ENCODE results near the gene ENTPD1. TPM values are rescaled to one million over a fixed set of nuclear protein-coding genes. Genes with fewer than 3 reads are reported as not detected.
"Not testable (repeated sequence)": the region's sequence is repeated elsewhere in the genome, so short reads cannot be mapped to it uniquely, and the experiment has no call there.

ENTPD1 gene
- polyA plus RNA-seq, 5 donors: 16.9 to 27.5 (median 23.7) TPM

DNA sequence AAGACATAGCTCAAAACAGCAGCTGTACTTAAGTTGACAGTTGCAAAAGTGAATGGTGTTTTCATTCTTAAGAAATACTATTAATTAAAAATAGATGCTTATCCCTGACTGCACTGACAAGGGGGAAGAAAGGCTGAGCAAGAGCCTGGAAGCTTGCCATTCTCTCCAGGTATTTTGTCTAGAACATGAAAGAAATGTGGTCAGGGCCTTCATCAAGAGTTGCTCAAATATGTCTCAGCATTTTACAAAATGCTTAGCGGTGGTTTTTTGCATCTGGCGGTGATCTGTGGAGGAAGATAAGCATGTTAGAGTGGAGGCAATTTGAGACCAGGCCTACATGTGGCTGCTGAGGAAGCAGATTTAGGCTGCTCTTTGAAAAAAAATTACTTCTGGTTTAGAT lies 105.4 kb downstream of the ENTPD1 start:
- DNase-seq: no peak

GRCh38 chr10:95864906-95865813 lies 109.2 kb downstream of the ENTPD1 start:
- peak; percentile 54 to 73 for DNase-seq

GRCh38 chr10:95865814-95866466 lies 110.0 kb downstream of the ENTPD1 start:
- no peak for DNase-seq

- no peak for DNase-seq
Measured at GRCh38 chr10:95866467-95866842, 110.5 kb downstream of the ENTPD1 start.

DNA sequence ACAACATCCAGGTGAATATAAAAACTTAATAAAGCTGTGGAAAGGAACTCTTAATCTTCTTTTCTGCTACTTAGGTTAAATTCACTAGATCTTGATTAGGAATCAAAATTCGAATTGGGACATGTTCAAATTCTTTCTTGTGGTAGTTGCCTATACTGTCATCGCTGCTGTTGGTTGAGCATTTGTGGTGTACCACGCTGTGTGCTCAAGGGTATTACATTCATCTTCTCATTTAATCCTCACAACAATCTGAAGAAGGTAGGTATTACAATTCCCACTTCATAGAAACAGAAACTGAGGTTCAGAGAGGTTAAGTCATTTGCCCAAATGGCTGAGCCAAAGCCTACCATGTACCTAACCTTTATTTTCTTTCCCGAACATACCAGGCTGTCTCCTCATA lies 111.9 kb downstream of the ENTPD1 start:
- no peak for DNase-seq

DNA sequence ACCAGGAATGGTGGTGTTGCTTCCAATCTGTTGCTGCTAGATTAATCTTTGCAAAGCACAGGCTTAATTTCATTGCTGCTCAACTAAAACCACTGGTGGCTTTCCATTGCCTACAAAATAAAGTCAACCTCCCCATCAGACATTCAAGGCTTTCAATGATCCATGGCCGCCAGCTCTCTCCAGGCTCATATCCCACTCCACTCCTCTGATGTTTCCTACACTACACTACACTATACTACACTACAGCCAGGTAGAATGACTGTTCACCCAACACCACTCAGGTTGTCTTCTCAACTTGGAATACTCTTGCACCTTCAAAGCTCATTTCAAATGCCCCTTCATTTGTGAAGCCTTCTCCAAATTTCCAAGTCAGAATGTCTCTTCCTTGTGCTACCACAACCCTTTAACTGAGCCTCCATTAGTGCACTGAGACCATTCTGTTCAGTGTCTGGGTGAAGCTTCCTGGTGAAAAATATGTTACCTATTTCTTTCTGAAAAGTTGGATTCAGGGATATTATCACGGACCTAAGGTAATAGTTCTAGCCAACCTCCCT lies 116.3 kb downstream of the ENTPD1 start:
- DNase-seq: no peak

GRCh38 chr10:95873139-95873538 lies 117.2 kb downstream of the ENTPD1 start:
- no peak for DNase-seq

- no peak for DNase-seq
Measured at GRCh38 chr10:95873651-95874050, 117.7 kb downstream of the ENTPD1 start.

DNA sequence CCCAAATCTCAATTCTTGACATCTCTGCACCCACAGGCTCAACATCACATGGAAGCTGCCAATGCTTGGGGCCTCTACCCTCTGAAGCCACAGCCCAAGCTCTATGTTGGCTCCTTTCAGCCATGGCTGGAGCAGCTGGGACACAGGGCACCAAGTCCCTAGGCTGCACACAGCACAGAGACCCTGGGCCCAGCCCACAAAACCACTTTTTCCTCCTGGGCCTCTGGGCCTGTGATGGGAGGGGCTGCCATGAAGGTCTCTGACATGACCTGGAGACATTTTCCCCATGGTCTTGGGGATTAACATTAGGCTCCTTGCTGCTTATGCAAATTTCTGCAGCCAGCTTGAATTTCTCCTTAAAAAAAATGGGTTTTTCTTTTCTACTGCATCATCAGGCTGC lies 118.8 kb downstream of the ENTPD1 start:
- not testable (repeated sequence) for DNase-seq

DNA sequence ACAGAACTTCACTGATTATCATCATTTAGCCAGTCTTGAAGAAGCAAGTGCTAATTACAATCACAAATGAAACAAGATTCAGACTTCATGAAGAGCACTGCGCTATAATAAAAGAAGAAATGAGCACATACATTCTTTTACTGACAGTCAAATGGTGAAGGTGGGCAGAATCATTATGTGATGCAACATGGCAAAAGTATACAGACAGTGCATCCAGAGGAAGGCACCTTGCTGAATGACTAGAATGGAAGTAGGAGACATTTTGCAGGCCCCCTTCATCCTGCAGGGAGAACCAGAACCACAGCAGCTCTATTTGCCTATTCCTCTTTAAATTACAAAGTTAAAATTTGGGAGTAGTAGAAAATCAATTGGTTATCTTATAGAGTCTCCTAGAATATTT lies 120.8 kb downstream of the ENTPD1 start:
- no peak for DNase-seq

DNA sequence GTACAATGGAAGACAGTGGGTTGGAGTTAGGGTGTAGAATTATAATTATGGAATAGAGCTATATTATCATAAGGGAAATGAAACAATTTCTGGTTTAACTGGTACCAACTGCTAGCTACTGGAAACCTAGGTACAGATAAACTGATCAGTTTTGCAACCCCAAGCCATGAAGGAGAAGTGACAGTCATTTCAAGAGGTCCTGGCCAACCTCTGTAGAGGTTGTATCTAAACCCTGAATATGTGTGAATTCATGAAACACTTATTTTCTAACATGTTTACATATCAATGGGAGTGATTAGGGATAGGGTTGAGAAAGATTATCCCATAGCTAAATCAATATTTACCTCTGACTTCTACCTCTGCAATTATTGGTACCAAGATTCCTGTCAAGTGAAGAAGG lies 121.9 kb downstream of the ENTPD1 start:
- no peak for DNase-seq

DNA sequence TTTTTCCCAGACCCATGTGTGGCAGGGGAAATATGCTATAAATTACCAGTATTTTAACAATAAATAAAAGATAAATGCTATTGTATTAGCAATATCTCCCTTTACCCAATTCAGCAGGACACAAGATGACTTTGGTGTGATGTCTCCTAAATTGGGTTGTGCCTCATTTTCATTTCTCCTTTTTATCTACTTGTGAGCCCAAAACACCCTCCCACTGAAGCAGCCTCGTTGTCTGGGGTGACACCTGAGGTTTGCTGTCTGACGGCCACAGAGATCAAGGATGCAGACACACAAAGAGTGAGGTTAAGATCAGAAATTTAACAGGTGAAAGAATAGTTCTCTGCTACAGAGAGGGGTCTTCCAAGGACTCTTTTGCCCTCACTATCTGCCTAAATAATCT lies 124.7 kb downstream of the ENTPD1 start:
- DNase-seq: no peak

DNA sequence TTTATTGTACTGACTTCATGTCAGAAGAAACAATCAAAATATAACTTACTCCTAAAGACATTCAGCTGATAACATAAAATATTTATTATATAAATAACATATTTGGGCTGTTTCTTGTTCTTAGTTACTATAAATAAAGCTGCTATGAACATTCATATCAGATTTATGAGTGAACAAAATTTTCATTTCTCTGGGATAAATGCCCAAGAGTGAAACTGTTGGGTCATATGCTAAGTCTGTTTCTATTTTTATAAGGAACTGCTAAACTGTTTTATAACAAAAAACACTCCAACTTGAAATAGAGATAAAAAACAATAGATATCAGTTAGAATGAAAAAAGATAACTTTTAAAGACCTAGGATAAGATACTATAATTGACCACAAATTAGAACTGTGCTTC lies 125.4 kb downstream of the ENTPD1 start:
- DNase-seq: peak; percentile 56 to 73

DNA sequence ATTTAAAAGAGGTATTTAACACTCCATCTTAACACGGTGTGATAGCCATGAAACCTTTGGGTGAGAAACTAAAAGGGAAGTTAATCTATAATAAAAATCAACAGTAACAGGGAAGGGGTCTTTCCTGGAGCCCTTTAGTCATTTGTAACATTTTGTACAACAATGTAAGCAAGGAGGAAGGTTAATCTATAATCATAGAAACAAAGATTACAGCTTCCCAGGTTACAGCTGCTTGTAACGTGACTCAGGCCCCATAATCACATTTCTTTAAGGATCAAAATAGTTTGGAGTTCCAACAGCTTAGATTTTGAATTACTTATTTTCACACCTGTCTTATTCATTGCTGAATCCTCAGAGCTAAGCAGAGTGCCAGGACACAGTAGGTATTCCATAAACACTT lies 133.9 kb downstream of the ENTPD1 start:
- no peak for DNase-seq

DNA sequence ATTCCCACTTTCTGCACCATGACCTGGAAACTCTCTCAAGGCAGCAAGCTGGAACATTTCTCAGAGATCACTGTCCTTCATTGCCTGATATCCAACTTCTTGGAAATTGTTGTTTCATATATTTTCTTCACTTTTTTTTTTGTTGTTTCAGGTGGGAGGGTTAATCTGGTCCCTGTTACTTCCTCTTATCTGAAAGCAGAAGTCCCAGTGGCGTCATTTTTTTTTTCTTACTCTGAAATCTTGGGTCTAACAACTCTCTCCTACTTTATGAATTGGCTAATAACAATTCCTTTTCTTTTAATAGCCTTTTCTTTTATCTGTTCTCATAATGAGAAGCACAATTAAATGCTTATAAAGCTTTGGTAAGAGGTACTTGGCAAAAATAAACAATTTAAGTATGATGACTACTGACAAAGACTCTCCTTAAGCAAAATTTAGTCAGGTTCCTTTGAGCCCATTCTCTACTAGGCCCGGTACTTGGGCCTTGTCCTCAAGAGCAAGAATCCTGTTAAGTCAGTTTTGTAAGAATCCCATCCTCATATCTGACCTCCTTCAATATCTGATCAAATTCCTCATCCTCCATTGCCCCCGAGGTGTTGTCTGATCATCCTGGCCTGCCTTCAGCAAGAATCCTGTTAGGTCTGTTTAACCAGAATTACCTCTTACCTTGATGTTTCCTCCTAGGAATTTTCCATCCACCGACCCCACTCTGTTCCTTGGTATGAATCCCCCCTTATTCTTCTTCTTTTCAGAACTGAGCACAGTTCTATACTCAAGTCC lies 140.3 kb downstream of the ENTPD1 start:
- DNase-seq: no peak

DNA sequence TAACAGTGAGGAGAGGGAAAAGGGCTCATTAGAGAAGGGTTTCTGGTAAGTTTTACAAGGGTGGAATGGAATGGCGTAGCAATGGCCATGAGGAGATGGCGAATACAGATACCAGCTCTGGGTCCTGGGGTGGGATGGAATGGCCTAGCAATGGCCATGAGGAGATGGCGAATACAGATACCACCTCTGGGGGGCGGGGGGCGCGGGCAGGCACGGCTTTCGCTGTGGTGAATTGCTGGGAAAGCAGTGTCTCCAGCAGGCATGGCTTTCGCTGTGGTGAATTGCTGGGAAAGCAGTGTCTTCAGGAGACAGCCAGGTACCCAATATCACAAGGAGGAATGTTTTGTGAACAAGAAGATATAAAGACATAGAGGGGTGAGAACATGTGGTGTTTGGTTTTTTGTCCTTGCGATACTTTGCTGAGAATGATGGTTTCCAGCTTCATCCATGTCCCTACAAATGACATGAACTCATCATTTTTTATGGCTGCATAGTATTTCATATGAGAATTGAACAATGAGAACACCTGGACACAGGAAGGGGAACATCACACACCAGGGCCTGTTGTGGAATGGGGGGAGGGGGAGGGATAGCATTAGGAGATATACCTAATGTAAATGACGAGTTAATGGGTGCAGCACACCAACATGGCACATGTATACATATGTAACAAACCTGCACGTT lies 150.1 kb downstream of the ENTPD1 start:
- not testable (repeated sequence) for DNase-seq

DNA sequence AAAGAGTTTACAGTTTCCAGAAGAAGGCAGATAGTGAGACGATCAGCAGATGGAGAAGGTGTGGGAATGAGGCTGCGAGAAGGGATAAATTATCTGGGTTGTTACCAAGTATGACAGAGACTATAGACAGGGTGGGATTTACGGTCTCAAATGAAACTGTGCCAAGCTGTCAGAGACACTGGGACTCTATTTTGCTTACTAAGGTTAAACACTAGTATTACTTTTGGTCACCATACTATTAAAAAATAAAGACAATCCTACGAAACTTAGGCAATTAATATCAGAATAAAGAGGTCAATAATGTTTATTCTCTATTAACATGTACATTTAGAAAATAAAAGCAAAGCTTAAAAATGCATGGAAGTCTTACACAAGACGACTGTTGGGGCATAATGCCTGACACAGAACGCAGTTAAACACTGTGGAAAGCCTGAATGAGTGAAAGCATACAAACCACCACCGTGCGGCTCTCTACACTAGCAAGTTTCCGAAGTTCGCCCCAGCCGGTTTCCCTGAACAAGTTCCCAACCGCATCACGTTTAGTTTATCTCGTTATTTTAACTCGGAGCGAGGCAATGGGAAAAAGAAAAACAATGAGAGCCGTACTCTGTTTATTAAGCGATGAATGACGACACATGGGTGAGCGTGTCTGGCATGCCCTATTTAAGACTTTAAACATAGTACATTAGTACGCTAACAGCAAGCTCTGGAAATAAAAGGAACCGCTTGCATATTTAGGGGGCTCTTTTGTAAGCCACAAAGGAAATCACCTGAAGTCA lies 150.9 kb downstream of the ENTPD1 start:
- peak; percentile 56 to 68 for DNase-seq

- peak; percentile 87 to 88 for DNase-seq
Measured at GRCh38 chr10:95907456-95908253, 151.7 kb downstream of the ENTPD1 start, which contains the start of gene CC2D2B. TSS of gene CC2D2B (plus strand) at chr10:95907975. CDS start at chr10:95911324, 3,349 bp downstream.

- no peak for DNase-seq
Measured at GRCh38 chr10:95908450-95908849, 152.5 kb downstream of the ENTPD1 start.

GRCh38 chr10:95909561-95909960 lies 153.6 kb downstream of the ENTPD1 start:
- no peak for DNase-seq
